H9 (cell line): ENCODE results near the gene EVX2. TPM values are rescaled to one million over a fixed set of nuclear protein-coding genes. Genes with fewer than 3 reads are reported as not detected.
A peak's percentile ranks its signal among the peaks of the same experiment; 100 is the strongest.

Source experiments
- DNase-seq: peaks from one replicate; pipeline ENCODE4 v3.0.0-alpha.2; 2017
- H2AFZ ChIP-seq: one replicate; pipeline ENCODE4 v1.6.1; 2013; ENCODE audit warnings: mild to moderate bottlenecking, low read length, control low read depth, moderate library complexity
- H2AK5ac ChIP-seq: 2 replicates; pipeline ENCODE4 v1.6.1; 2013; ENCODE audit warnings: low read length, control low read depth, mixed read lengths; ENCODE audit not compliant: insufficient read length
- H2BK120ac ChIP-seq: one replicate; pipeline ENCODE4 v1.6.1; 2013; ENCODE audit warnings: low read depth, mild to moderate bottlenecking, low read length, control low read depth, inconsistent platforms; ENCODE audit not compliant: poor library complexity, severe bottlenecking
- H2BK12ac ChIP-seq: 2 replicates; pipeline ENCODE4 v1.6.1; 2013; ENCODE audit warnings: low read length, control low read depth, mixed read lengths, low read depth; ENCODE audit not compliant: insufficient read length
- H2BK15ac ChIP-seq: 2 replicates; pipeline ENCODE4 v1.6.1; 2013; ENCODE audit warnings: low read depth, low read length, control low read depth
- H2BK20ac ChIP-seq: one replicate; pipeline ENCODE4 v1.6.1; 2013; ENCODE audit warnings: low read depth, mild to moderate bottlenecking, low read length, control low read depth, inconsistent platforms; ENCODE audit not compliant: poor library complexity, severe bottlenecking
- H2BK5ac ChIP-seq: 2 replicates; pipeline ENCODE4 v1.6.1; 2013; ENCODE audit warnings: low read length, control low read depth, mixed read lengths; ENCODE audit not compliant: insufficient read length
- H3K14ac ChIP-seq: 2 replicates; pipeline ENCODE4 v1.6.1; 2013; ENCODE audit warnings: low read length, control low read depth; ENCODE audit not compliant: insufficient read depth
- H3K18ac ChIP-seq: 2 replicates; pipeline ENCODE4 v1.6.1; 2013; ENCODE audit warnings: low read depth, mild to moderate bottlenecking, mixed read lengths, low read length, control low read depth; ENCODE audit not compliant: insufficient read length
- H3K23ac ChIP-seq: 2 replicates; pipeline ENCODE4 v1.6.1; 2013; ENCODE audit warnings: low read length, control low read depth, mixed read lengths, low read depth; ENCODE audit not compliant: insufficient read length
- H3K23me2 ChIP-seq: 2 replicates; pipeline ENCODE4 v1.6.1; 2013; ENCODE audit warnings: low read depth, mild to moderate bottlenecking, mixed read lengths, low read length, control low read depth; ENCODE audit not compliant: insufficient read length, poor library complexity, severe bottlenecking
- H3K27ac ChIP-seq: 2 replicates; pipeline ENCODE4 v1.5.1; 2013; ENCODE audit warnings: low read length, control low read depth, mixed read lengths, low read depth; ENCODE audit not compliant: insufficient read length
- H3K27me3 ChIP-seq: 2 replicates; pipeline ENCODE4 v1.6.1; 2013; ENCODE audit warnings: low read length, control low read depth, inconsistent platforms; ENCODE audit not compliant: insufficient read depth
- H3K4ac ChIP-seq: 2 replicates; pipeline ENCODE4 v1.6.1; 2013; ENCODE audit warnings: low read depth, mild to moderate bottlenecking, control low read depth, inconsistent platforms, low read length, moderate library complexity
- H3K4me1 ChIP-seq: 2 replicates; pipeline ENCODE4 v1.6.1; 2013; ENCODE audit warnings: low read length, control low read depth, inconsistent platforms; ENCODE audit not compliant: insufficient read depth
- H3K4me2 ChIP-seq: 2 replicates; pipeline ENCODE4 v1.6.1; 2013; ENCODE audit warnings: low read length, control low read depth, mixed read lengths; ENCODE audit not compliant: insufficient read length, insufficient read depth
- H3K56ac ChIP-seq: 2 replicates; pipeline ENCODE4 v1.6.1; 2013; ENCODE audit warnings: low read depth, mild to moderate bottlenecking, mixed read lengths, low read length, control low read depth; ENCODE audit not compliant: insufficient read length
- H3K79me1 ChIP-seq: 2 replicates; pipeline ENCODE4 v1.6.1; 2013; ENCODE audit warnings: low read depth, mild to moderate bottlenecking, moderate library complexity, low read length, control low read depth, inconsistent platforms; ENCODE audit not compliant: insufficient read depth, poor library complexity, severe bottlenecking
- H3K79me2 ChIP-seq: 2 replicates; pipeline ENCODE4 v1.6.1; 2013; ENCODE audit warnings: low read length, control low read depth, inconsistent platforms; ENCODE audit not compliant: insufficient read depth
- H3K9ac ChIP-seq: 2 replicates; pipeline ENCODE4 v1.6.1; 2013; ENCODE audit warnings: low read length, control low read depth, mixed read lengths; ENCODE audit not compliant: insufficient read length; ENCODE audit errors: extremely low read depth
- H3K9me3 ChIP-seq: one replicate; pipeline ENCODE4 v1.6.1; 2013; ENCODE audit warnings: low read depth, low read length, inconsistent platforms; ENCODE audit not compliant: control insufficient read depth
- H3T11ph ChIP-seq: one replicate; pipeline ENCODE4 v1.6.1; 2013; ENCODE audit warnings: mild to moderate bottlenecking, low read length, control low read depth, inconsistent platforms
- H4K20me1 ChIP-seq: one replicate; pipeline ENCODE4 v1.6.1; 2013; ENCODE audit not compliant: control insufficient read depth, insufficient read length, insufficient read depth
- H4K5ac ChIP-seq: 2 replicates; pipeline ENCODE4 v1.6.1; 2013; ENCODE audit warnings: low read depth, mild to moderate bottlenecking, mixed read lengths, low read length, control low read depth; ENCODE audit not compliant: insufficient read length
- H4K8ac ChIP-seq: replicated peaks from 2 replicates; pipeline ENCODE4 v1.6.1; 2013; ENCODE audit warnings: low read length, control low read depth, mixed read lengths, low read depth; ENCODE audit not compliant: insufficient read length
- H4K91ac ChIP-seq: 2 replicates; pipeline ENCODE4 v1.6.1; 2013; ENCODE audit warnings: low read depth, mild to moderate bottlenecking, moderate library complexity, mixed read lengths, low read length, control low read depth; ENCODE audit not compliant: insufficient read length
- H3K27ac Mint-ChIP-seq, 3 experiments: 2 replicates in 2 of 3; 3 replicates in 1 of 3; pipeline ENCODE4 v1.8.0; 2020 to 2021; ENCODE audit warnings: mixed read lengths in 3 of 3, mild to moderate bottlenecking in 1 of 3, moderate library complexity in 1 of 3
- H3K27me3 Mint-ChIP-seq: 2 replicates; pipeline ENCODE4 v1.8.0; 2021; ENCODE audit warnings: low read depth, mild to moderate bottlenecking, moderate library complexity, mixed read lengths
- H3K36me3 Mint-ChIP-seq, 3 experiments: 2 replicates in 2 of 3; 3 replicates in 1 of 3; pipeline ENCODE4 v1.8.0; 2020 to 2021; ENCODE audit warnings: low read depth in 3 of 3, mixed read lengths in 3 of 3; ENCODE audit not compliant: insufficient read depth in 1 of 3
- H3K4me1 Mint-ChIP-seq, 2 experiments: 2 replicates each; pipeline ENCODE4 v1.8.0; 2020; ENCODE audit warnings: mixed read lengths in 2 of 2
- H3K4me3 Mint-ChIP-seq, 2 experiments: 2 replicates in 1 of 2; 3 replicates in 1 of 2; pipeline ENCODE4 v1.8.0; 2020 to 2021; ENCODE audit warnings: mild to moderate bottlenecking in 2 of 2, mixed read lengths in 2 of 2, moderate library complexity in 1 of 2
- H3K9me3 Mint-ChIP-seq, 2 experiments: 2 replicates in 1 of 2; 3 replicates in 1 of 2; pipeline ENCODE4 v1.8.0; 2020; ENCODE audit warnings: mild to moderate bottlenecking in 2 of 2, mixed read lengths in 2 of 2, moderate library complexity in 1 of 2
- CTCF ChIP-seq: fragments of 200-600 bp; sonication (generic); conservative IDR thresholded peaks from 3 replicates; pipeline ENCODE4 v1.8.0; 2021; ENCODE audit warnings: antibody characterized with exemption, mild to moderate bottlenecking
- WGBS: extraction: QIAGEN DNeasy Blood & Tissue Kit; methylation state at CpG from one replicate; pipeline ENCODE4 v1.1.7; 2013; ENCODE audit warnings: missing lambda C conversion rate, low lambda C conversion rate, mixed read lengths; ENCODE audit not compliant: insufficient read length; ENCODE audit errors: extremely low coverage; 5-methylcytosine and 5-hydroxymethylcytosine counted together
- total RNA-seq: library from RNA; stranded (reverse); gene quantifications from 2 replicates; pipeline ENCODE4 v1.2.1, GENCODE V29; 2021

EVX2 gene
- total RNA-seq, 1 experiment from 2014 or later, result not detected

- no CpG with 5 or more reads among the region's 64 CpGs for WGBS
- no peak within 1 kb of the TSS for H2AFZ ChIP-seq
- H3K27me3 ChIP-seq, result peaks cover 89% of the 10 kb centered on the region
These were observed 45.4 kb upstream of the EVX2 start, which contains the start of gene HOXD8 for GRCh38 chr2:176128982-176129796. Gene HOXD8 (plus strand): TSS chr2:176129705. CDS start chr2:176130367, 662 bp downstream.

More at GRCh38 chr2:176128982-176129796, 45.4 kb upstream of the EVX2 start, which contains the start of gene HOXD8:
- no peaks in the 10 kb centered on the region for H3K9me3 ChIP-seq
- no peak within 1 kb of the TSS for H2BK20ac ChIP-seq
- no peak within 1 kb of the TSS for H3K27ac ChIP-seq
- no peaks in the 10 kb centered on the region; a peak in 2 of 7 replicates for H3K36me3 Mint-ChIP-seq
- H4K8ac ChIP-seq, result no peak within 1 kb of the TSS
- H3K14ac ChIP-seq, result no peak within 1 kb of the TSS
- H3K27me3 Mint-ChIP-seq, result peaks cover 98% of the 10 kb centered on the region
- H3K79me1 ChIP-seq, result no peaks in the 10 kb centered on the region
- no peaks in the 10 kb centered on the region for H4K20me1 ChIP-seq
- H3T11ph ChIP-seq, result no peak within 1 kb of the TSS
- no peak within 1 kb of the TSS for H3K18ac ChIP-seq
- H3K23me2 ChIP-seq, result no peaks in the 10 kb centered on the region
- H3K9me3 Mint-ChIP-seq, result peaks cover 4 to 17% of the 10 kb centered on the region in 2 experiments
- TF ChIP-seq CTCF, result no peak
- H3K4me1 Mint-ChIP-seq, result peaks cover 12 to 14% of the 10 kb centered on the region in 2 experiments
- H3K9ac ChIP-seq, result no peak within 1 kb of the TSS
- H2AK5ac ChIP-seq, result no peak within 1 kb of the TSS
- no peak within 1 kb of the TSS for H2BK15ac ChIP-seq
- H3K4ac ChIP-seq, result no peak within 1 kb of the TSS
- H2BK5ac ChIP-seq, result no peak within 1 kb of the TSS
- H3K4me2 ChIP-seq, result peak within 1 kb of the TSS; percentile 0
- DNase-seq, result peak; percentile 65
- H3K79me2 ChIP-seq, result no peaks in the 10 kb centered on the region
- no peak within 1 kb of the TSS for H3K23ac ChIP-seq
- H4K91ac ChIP-seq, result no peak within 1 kb of the TSS
- no peak within 1 kb of the TSS for H4K5ac ChIP-seq
- H3K4me1 ChIP-seq, result no peaks in the 10 kb centered on the region
- H3K4me3 Mint-ChIP-seq, result peak within 1 kb of the TSS; percentile 45 to 73
- no peak within 1 kb of the TSS for H2BK12ac ChIP-seq
- H3K56ac ChIP-seq, result no peak within 1 kb of the TSS
- no peak within 1 kb of the TSS for H3K27ac Mint-ChIP-seq
- no peak within 1 kb of the TSS for H2BK120ac ChIP-seq
